Spinal cord (tissue), 10 donors: ENCODE data around the gene C14orf119. TPM values are rescaled to one million over a fixed set of nuclear protein-coding genes. Genes with fewer than 3 reads are reported as not detected.

ENCODE experiments used
- DNase-seq, 6 donors: peaks; one replicate each; pipeline versions ENCODE4 v3.0.0 to v3.0.0-alpha.2; 2013 to 2015; ENCODE audit warnings: low spot score in 6 of 6, low read depth in 4 of 6
- H3K27ac ChIP-seq: one replicate; pipeline ENCODE4 v1.5.1; 2013; ENCODE audit warnings: low read depth, low read length, control low read depth
- H3K27me3 ChIP-seq: one replicate; pipeline ENCODE4 v1.6.1; 2013; ENCODE audit warnings: low read length; ENCODE audit not compliant: control insufficient read depth, insufficient read depth
- H3K36me3 ChIP-seq: one replicate; pipeline ENCODE4 v1.6.1; 2013; ENCODE audit warnings: low read length; ENCODE audit not compliant: control insufficient read depth, insufficient read depth
- H3K4me1 ChIP-seq: one replicate; pipeline ENCODE4 v1.6.1; 2013; ENCODE audit warnings: low read length; ENCODE audit not compliant: control insufficient read depth, insufficient read depth
- H3K4me3 ChIP-seq: one replicate; pipeline ENCODE4 v1.5.1; 2013; ENCODE audit warnings: low read depth, low read length, control low read depth
- H3K9me3 ChIP-seq: one replicate; pipeline ENCODE4 v1.6.1; 2013; ENCODE audit warnings: low read length; ENCODE audit not compliant: control insufficient read depth, insufficient read depth
- WGBS: methylation state at CpG from one replicate; pipeline ENCODE4 v1.1.5; 2013; ENCODE audit warnings: missing lambda C conversion rate; ENCODE audit not compliant: insufficient coverage; 5-methylcytosine and 5-hydroxymethylcytosine counted together
- polyA plus RNA-seq, 2 donors: library from polyadenylated mRNA; unstranded; fragments of 120-200 nt; gene quantifications; one replicate each; pipeline ENCODE4 v1.2.1, GENCODE V29; 2013; ENCODE audit not compliant: insufficient read length in 2 of 2
- total RNA-seq, 2 donors: library from RNA; depleted of rRNA in 1 of 2; stranded (reverse); fragments of 120-200 nt in 1 of 2; fragments of >200 nt in 1 of 2; gene quantifications; one replicate each; pipeline versions ENCODE4 v1.2.3 to v1.2.4, GENCODE V29; 2013 to 2014
- donor health status: healthy.

The C14orf119 gene
- total and polyA plus RNA-seq, 4 donors = 35.4 to 57.2 (median 52.9) TPM

- H3K9me3 ChIP-seq = no peaks in the 10 kb centered on the region
- no peaks in the 10 kb centered on the region for H3K36me3 ChIP-seq
- H3K27me3 ChIP-seq = no peaks in the 10 kb centered on the region
- no peak overlapping the region for H3K27ac ChIP-seq
- DNase-seq = no peak
- H3K4me3 ChIP-seq = no peak overlapping the region
- peaks cover 9% of the 10 kb centered on the region for H3K4me1 ChIP-seq
- WGBS = 82% methylated on average over 7 of the region's 7 CpGs
Observed at GRCh38 chr14:23097786-23098185, 2.5 kb downstream of the C14orf119 start.

- Histone ChIP-seq H3K36me3 (no peaks in the 10 kb centered on the region), H3K27ac (no peak overlapping the region), H3K4me1 (peaks cover 9% of the 10 kb centered on the region), H3K4me3 (no peak overlapping the region), H3K27me3 (no peaks in the 10 kb centered on the region), H3K9me3 (no peaks in the 10 kb centered on the region)
- no peak for DNase-seq
- 98% methylated on average over 8 of the region's 10 CpGs for WGBS
Observed at GRCh38 chr14:23099212-23099861, 4.0 kb downstream of the C14orf119 start.

GRCh38 chr14:23101213-23101970 lies 6.1 kb downstream of the C14orf119 start:
- peaks cover 3% of the 10 kb centered on the region for H3K27me3 ChIP-seq
- no peaks in the 10 kb centered on the region for H3K9me3 ChIP-seq
- no peak for DNase-seq
- H3K36me3 ChIP-seq = no peaks in the 10 kb centered on the region
- H3K4me1 ChIP-seq = peaks cover 7% of the 10 kb centered on the region
- no peak overlapping the region for H3K4me3 ChIP-seq
- 100% methylated on average over 1 of the region's 6 CpGs for WGBS
- no peak overlapping the region for H3K27ac ChIP-seq

- 83% methylated on average over 3 of the region's 10 CpGs for WGBS
- Histone ChIP-seq H3K4me3 (no peak overlapping the region), H3K27me3 (peaks cover 3% of the 10 kb centered on the region), H3K4me1 (peaks cover 3% of the 10 kb centered on the region), H3K27ac (no peak overlapping the region), H3K36me3 (no peaks in the 10 kb centered on the region), H3K9me3 (no peaks in the 10 kb centered on the region)
- DNase-seq = no peak
Observed at GRCh38 chr14:23101986-23102625, 6.8 kb downstream of the C14orf119 start.

GRCh38 chr14:23102801-23103200 lies 7.5 kb downstream of the C14orf119 start:
- H3K9me3 ChIP-seq = no peaks in the 10 kb centered on the region
- H3K27ac ChIP-seq = no peak overlapping the region
- no peak for DNase-seq
- 59% methylated on average over 2 of the region's 2 CpGs for WGBS
- H3K4me1 ChIP-seq = peaks cover 3% of the 10 kb centered on the region
- no peak overlapping the region for H3K4me3 ChIP-seq
- H3K27me3 ChIP-seq = peaks cover 3% of the 10 kb centered on the region
- H3K36me3 ChIP-seq = no peaks in the 10 kb centered on the region

- no peaks in the 10 kb centered on the region for H3K9me3 ChIP-seq
- peaks cover 3% of the 10 kb centered on the region for H3K27me3 ChIP-seq
- H3K36me3 ChIP-seq = no peaks in the 10 kb centered on the region
- DNase-seq = no peak
- no peak overlapping the region for H3K4me3 ChIP-seq
- 87% methylated on average over 4 of the region's 4 CpGs for WGBS
- H3K27ac ChIP-seq = no peak overlapping the region
- peaks cover 3% of the 10 kb centered on the region for H3K4me1 ChIP-seq
Observed at GRCh38 chr14:23103581-23103980, 8.3 kb downstream of the C14orf119 start.

- Histone ChIP-seq H3K36me3 (no peaks in the 10 kb centered on the region), H3K4me3 (no peak overlapping the region), H3K27ac (no peak overlapping the region), H3K4me1 (peaks cover 3% of the 10 kb centered on the region), H3K27me3 (peaks cover 3% of the 10 kb centered on the region), H3K9me3 (no peaks in the 10 kb centered on the region)
- 80% methylated on average over 3 of the region's 6 CpGs for WGBS
- DNase-seq = no peak
Observed at GRCh38 chr14:23104070-23104590, 8.8 kb downstream of the C14orf119 start.

- H3K4me3 ChIP-seq = no peak within 1 kb of the TSS
Observed at GRCh38 chr14:23104591-23105347, 9.5 kb downstream of the C14orf119 start, which contains the start of gene CIROP. CIROP (minus strand) TSS chr14:23104989; CDS start chr14:23104920, 69 bp downstream.

GRCh38 chr14:23105348-23105824 lies 10.1 kb downstream of the C14orf119 start:
- Histone ChIP-seq H3K27ac (no peak overlapping the region), H3K27me3 (peaks cover 6% of the 10 kb centered on the region)
- WGBS = no CpG with 5 or more reads among the region's 4 CpGs

More at GRCh38 chr14:23104591-23105347, 9.5 kb downstream of the C14orf119 start, which contains the start of gene CIROP:
- H3K4me1 ChIP-seq = peaks cover 3% of the 10 kb centered on the region
- no peaks in the 10 kb centered on the region for H3K36me3 ChIP-seq
- H3K27me3 ChIP-seq = peaks cover 3% of the 10 kb centered on the region
- peak in 1 of 6 donors; percentile 20 for DNase-seq
- H3K9me3 ChIP-seq = no peaks in the 10 kb centered on the region
- 33% methylated on average over 7 of the region's 11 CpGs for WGBS
- no peak within 1 kb of the TSS for H3K27ac ChIP-seq

More at GRCh38 chr14:23105348-23105824, 10.1 kb downstream of the C14orf119 start:
- DNase-seq = no peak
- H3K9me3 ChIP-seq = no peaks in the 10 kb centered on the region
- peaks cover 3% of the 10 kb centered on the region for H3K4me1 ChIP-seq
- H3K4me3 ChIP-seq = no peak overlapping the region
- H3K36me3 ChIP-seq = no peaks in the 10 kb centered on the region
